HG03103 (cell line): Measurements from ENCODE around the gene UCHL5.

Experiments
- ATAC-seq: cut with Tn5 transposase; IDR thresholded peaks from one replicate; pipeline ENCODE4 v1.9.1; 2021; ENCODE audit warnings: low read depth; ENCODE audit not compliant: unreplicated experiment

UCHL5 gene, protein sequence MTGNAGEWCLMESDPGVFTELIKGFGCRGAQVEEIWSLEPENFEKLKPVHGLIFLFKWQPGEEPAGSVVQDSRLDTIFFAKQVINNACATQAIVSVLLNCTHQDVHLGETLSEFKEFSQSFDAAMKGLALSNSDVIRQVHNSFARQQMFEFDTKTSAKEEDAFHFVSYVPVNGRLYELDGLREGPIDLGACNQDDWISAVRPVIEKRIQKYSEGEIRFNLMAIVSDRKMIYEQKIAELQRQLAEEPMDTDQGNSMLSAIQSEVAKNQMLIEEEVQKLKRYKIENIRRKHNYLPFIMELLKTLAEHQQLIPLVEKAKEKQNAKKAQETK

DNA sequence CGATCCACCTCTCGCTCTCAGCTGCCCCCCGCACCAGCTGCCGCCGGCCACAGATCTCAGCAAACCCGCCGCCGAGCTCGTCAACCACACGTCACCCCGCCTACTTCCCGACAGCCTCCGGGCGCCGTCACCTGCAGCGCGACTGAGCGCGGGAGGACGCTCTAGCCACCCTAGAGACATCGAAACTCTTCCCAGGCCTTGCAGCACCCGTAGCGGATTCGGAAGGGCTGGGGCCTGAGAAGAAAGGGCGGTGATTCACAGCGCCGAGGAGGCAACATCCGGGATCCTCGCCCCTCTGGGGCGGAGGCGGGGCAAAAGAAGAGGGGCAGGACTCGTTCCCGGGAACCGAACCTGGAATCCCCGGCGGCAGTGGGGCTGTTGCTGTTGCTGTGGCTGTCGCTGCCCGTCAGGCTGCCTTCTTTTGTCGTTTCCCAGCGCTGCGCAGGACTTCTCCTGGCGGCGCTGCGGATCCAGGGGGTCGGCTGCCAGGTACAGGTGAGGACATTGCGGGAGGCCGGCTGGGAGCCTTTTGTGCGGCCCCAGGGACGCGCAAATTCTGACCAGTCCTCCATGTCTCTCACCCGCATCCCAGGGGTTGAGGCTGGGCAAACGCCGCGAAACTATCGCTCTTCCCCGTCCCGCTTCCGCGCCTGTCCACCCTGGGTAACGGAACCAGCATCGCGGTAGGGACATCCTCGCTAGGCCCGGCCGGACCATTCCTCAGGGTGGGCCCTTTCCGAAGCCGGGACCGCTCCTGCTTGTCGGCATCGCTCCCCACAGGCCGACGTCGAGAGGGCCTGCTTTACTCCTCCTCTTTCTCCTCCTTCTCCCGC is at the start of gene UCHL5, which contains the start of gene RO60:
Gene UCHL5 (minus strand): TSS at position 79 of the 833 bp plus-strand sequence. CDS start 100 bp downstream, outside the sequence.
Gene RO60 (plus strand): TSS at position 331 of the 833 bp plus-strand sequence. CDS start 9,443 bp downstream, outside the sequence.
- peak; percentile 94 for ATAC-seq

DNA sequence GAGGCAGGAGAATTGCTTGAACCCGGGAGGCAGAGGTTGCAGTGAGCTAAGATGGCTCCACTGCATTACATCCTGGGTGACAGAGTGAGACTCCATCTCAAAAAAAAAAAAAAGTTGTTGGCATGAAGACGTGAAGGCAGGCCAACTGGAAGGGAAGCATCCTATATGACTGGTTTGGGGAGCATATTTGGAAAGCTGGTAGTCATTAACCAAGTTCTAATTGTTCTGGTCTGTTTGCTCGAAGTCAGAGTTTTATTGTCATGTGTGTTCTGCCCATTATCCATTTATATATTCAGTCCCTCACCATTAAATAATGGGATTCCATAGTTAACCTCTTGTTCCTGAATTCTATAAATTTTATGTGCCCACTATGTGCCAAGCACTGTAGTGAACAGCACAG is 49.3 kb upstream of the UCHL5 start:
- no peak for ATAC-seq

DNA sequence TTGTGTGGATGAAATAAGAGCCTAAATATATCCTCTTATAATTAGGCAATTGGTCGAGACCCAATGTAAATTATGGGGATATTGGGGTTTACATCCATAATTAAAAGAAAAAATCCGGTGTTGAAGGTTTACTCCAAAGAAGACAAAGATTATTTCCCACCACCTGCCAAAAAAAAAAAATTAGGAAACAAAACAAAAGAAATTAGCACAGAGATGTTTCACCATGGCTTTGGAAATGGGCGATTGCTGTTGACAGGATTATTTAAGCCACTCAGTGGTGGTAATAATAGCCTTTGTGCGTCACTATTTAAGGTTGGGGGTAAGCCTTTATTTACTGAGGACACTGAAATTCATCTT is 46.6 kb upstream of the UCHL5 start:
- no peak for ATAC-seq

DNA sequence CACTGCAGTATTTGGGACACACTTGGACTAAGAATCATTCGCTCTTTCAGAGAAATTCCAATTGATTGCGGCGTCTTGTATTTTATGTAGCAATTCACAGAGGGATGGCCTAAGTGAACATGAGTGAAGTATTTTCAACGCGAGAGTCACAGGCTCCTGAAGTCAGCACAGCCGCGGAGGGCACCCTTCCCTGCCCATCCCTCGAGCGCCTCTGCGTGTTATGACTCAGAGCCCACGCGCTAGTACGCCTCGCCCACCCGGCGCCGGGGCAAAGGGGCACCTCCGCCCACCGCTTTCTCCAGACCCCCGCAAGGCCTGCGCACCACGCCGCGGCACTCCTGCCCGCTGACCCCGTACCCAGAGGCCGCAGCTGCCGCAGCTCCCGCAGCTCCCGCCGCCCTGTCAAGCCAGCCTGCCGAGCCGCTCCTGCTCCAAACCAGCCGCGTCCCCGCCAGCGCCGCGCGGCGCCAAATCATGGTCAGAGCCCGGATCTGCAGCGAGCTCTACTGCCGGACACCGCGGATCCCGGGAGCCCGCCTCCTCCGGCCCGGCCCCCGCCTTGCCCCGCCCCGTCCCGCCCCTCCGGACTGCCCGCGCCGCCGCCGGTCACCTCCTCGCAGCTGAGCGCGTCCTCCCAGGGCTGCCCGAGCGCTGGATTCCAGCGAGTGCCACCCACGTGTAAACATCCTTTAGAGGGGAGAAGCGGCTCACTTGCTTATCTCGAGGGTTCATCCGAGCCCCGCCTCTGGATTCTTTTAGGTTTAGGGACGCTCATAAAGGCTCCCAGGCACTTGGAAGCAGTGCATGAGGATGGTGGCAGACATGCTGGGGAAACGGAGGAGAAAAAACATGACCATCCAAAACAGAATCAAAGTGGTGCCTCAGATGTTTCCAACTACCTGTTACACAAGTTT is 46.0 kb upstream of the UCHL5 start, which contains the start of gene GLRX2:
Gene GLRX2 (minus strand): TSS at position 508 of the 914 bp plus-strand sequence. CDS start 32 bp downstream, at position 476.
- peak; percentile 86 for ATAC-seq

DNA sequence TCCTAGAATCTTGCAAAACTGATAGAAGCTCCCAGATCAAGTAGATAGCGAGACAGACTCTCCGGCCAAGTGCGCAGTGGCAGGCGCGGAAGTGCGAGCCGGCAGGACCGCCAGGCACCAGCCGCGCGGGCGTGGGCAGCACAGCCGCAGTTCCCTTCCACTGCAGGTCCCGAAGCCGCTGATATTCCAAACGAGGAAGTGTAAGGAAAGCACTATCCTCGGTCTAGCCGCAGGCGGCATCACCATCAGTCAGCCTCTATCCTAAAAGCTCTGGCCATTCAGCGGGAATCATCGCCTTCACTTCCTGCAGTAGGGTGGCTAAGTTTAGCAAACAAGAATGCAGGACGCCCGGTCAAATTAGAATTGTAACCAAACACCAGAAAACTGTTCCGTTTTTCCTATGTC is 45.3 kb upstream of the UCHL5 start:
- peak; percentile 31 for ATAC-seq

DNA sequence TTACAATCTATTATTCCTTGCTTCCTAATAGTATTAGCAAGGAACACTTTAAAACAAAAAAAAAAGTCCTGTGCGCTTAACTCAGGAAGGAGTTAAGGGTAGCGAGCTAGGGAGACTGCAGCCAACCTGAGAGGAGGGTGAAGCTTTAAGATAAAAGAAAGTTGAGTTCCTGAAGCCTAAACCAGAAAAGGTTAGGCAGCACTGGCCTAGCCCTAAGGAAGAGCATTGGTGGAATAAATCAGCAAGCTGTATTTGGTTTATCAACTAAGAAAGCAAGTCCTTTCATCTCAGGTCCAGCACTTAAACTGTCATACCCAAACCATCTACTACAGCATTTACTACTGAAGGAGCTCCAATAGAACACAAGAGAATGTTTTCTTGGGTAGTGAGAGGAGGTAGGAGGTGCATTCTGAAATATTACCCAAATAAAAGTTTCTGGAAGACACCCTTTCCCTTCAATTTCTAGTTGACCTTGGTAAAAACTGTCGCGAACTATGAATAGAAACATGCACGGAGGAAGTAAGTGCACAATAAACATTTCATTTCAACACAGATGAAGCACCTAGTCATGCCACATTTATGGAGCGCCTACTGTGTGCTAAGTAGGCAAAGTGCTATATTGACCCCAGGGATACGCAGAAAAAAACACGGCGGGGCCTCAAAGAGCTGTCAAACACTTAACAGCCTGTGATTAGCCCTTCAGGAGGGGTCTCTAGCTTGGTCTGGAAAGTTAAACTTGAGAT is 44.8 kb upstream of the UCHL5 start:
- no peak for ATAC-seq

DNA sequence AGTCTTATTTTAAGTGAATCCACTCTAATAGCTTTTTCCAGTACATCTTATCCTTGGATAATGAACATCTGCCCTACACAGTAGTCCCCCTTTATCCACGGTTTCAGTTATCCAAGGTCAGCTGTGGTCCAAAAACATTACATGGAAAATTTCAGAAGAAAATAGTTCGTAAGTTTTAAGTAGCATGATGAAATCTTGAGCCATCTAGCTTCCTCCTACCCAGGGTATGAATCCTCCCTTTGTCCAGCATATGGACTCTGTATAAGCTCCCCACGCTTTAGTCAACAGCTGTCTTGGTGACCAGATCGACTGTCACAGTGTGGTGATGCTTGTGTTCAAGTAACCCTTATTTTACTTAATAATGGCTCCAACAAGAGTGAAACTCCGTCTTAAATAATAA is 43.5 kb upstream of the UCHL5 start:
- no peak for ATAC-seq

DNA sequence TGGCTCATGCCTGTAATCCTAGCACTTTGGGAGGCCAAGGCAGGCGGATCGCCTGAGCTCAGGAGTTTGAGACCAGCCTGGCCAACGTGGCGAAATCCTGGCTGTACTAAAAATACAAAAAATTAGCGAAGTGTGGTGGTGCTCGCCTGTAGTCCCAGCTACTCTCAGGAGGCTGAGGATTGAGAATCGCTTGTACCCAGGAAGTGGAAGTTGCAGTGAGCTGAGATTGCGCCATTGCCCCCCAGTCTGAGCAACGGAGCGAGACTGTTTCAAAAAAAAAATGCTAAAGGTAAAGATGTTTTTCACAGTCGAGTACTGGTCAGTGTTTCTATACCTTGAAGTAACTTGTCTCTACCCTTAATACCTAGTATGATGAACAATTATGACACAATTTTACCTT is 35.0 kb upstream of the UCHL5 start:
- ATAC-seq = no peak

DNA sequence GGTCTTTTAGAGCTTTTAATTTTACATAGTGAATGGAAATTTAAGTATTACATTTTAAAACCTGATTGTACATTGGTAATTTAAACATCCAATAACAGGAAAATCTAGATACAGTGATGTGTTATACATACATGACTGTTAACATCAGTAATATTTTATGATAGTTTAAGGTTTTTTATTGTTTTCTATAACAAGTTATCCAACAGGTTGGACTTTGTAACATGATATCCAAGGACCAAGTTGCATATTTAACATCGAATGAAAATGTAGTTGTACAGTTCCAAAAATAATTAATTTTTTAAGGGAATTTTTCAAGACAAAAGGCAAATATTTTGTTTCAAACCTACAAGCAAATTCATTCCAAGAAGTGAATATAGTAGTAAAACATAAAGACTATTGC is 31.7 kb upstream of the UCHL5 start:
- ATAC-seq = no peak

DNA sequence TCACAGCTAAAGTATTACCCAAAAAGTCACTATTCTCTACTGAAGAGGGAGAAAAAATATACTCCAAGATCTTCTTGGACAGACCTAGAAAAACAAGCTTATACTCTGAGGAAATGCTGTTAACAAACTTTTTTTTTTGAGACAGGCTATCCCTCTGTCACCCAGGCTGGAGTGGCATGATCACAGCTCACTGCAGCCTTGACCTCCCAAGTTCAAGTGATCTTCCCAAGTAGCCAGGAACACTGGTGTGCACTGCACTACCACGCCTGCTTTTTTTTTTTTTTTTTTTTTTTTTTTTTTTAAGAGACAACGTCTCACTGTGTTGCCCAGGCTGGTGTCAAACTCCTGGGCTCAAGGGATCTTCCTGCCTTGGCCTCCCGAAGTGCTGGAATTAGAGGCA is 28.7 kb upstream of the UCHL5 start:
- no peak for ATAC-seq

DNA sequence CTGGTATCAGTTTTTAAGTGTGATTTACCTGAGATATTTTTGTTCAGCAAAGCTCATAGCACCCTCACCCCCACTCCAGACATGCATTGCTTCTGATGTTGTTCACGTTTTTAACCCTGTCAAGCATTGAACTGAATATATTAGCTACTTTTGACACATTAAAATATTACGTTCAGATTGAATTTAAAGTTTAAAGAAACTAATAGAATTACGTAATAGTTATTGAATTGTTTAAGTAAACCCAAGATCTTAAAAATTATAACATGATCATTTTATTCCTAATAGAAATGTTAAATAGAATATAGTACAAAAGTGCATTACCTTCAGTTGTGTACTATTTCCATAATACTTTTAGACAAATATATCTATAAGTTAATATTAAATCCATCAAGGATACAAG is 27.2 kb upstream of the UCHL5 start:
- ATAC-seq = no peak

DNA sequence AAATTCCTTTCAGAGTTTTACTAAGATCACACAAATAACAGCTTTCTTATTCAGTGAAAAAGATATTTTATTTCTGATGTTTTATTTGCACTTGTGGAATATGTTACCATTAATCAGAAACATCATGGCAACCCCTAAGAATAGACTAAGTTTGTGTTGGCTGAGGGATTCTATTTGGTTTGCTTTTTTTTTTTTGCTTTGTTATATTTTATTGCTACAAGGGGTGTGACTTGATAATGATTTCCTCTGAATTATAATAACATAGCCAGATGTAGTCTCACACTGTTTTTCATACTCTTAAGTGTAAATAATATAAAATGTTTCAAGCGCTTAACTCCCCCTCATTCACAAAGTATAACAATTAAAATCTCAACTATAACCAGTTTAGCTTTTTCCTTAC is 26.1 kb upstream of the UCHL5 start:
- ATAC-seq = no peak

DNA sequence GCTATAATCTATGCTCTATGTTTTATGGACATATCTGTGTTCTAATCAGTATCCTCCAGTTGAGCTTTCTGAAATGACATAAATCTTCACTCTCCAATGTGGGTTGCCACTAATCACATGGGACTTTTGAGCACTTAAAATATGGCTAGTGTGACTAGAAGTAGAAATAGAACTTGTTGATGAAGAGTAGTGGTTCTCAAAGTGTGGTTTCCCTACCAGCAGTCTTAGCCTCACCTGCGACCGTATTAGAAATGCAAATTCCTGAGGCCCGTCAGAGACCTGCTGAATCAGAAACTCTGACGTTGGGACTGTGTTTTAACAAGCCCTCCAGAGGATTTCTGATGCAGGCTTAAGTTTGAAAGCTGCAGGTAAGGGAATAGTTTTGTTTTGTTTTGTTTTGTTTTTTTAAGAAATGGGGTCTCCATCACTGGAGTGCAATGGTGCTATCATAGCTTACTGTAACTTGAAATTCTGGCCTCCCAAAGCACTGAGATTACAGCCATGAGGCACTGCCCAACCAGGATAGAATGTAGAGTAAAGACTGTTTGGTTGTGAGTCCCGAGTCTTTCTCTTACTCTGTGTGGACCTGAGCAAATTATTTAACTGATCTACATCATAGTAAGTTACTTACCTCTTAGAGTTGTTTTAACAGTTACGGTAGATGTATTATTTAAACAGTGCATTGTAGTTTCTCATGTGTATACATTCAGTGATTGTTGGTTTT is 24.4 kb upstream of the UCHL5 start:
- ATAC-seq = peak; percentile 86

DNA sequence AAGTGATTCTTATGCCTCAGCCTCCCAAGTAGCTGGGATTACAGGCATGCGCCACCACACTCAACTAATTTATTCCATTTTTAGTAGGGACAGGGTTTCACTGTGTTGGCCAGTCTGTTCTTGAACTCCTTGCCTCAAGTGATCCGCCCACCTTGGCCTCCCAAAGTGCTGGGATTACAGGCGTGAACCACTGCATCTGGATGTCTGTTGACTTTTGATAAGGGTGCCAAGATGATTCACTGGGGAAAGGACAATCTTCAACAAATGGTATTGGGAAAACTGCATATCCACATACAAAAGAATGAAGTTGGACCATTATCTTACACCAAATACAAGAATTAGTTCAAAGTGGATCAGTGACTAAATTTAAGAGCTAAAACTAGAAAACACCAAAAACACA is 20.0 kb upstream of the UCHL5 start:
- no peak for ATAC-seq

DNA sequence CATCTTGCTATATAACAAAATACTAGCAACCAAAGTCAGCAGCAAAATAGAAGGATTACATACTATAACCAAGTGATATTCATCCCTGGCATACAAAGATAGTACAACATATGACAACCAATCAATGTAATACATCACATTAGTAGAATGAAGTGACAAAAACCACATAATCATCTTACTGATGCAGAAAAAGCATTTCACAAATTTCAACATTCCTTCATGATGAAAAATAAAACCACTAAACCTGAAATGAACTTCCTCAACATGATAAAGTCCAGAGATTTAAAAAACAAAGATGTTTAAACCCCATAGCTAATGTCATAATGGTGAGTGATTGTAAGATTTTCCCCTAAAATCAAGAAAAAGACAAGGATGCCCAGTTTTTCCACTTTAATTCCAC is 18.8 kb upstream of the UCHL5 start:
- no peak for ATAC-seq

DNA sequence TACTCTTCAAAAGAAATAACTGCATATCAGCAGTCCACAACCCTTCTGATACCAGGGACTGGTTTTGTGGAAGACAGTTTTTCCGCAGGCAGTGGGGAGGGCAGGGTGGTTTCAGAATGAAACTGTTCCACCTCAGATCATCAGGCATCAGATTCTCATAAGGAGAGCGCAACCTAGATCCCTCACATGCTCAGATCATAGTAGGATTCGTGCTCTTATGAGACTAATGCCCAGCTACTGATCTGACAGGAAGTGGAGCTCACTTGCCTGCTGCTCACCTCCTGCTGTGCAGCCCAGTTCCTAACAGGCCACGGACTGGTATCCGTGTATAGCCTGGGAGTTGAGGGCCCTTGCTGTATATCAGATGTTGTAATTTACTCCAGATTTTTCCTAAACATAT is 11.8 kb upstream of the UCHL5 start:
- peak; percentile 67 for ATAC-seq

DNA sequence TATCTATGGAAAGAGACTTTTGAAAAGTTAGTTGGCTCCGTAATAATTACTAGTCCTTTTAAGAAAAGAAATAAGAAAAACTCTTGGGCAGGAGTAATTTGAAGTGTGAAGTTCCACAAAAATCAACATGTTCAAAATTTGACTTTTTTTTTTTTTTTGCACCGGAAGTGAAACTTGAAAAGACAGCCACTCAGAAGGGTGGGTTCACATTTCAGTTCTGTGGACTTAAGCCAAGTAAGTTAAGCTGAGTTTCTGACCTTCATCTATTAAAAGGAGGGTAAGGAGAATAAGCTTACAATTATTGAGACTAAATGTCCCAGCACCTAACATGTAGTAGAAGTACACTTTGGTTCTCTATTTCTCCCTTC is 11.2 kb upstream of the UCHL5 start:
- ATAC-seq = peak; percentile 45

DNA sequence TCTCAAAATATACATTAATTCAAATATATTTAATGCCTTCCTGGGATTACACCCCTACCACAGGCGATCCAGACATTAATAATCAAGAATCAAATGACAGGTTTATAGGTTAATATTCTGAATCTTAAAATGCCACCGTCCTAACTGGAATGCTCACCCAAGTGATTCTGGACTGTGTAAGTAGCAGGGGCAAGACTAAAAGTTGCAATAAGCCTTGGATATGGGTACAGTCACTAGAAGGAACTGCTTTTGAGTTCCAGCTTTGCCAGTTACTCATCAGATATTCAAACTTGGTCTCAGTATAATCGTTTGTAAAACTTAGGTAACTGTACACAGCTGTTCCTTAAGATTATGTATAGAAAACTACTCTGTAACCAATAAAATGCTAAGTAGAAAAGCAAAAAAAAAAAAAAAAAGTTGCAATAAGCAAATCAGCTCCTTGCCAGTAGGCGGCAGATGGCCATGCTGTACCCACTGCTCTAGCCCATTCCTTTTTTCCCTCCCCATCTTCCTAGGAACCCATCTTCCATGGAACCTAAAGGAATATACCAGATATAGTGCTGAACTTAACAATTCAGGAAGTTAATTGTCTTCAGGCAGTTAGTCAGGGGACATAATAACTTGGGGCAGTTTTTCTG is 10.7 kb upstream of the UCHL5 start:
- ATAC-seq = no peak

DNA sequence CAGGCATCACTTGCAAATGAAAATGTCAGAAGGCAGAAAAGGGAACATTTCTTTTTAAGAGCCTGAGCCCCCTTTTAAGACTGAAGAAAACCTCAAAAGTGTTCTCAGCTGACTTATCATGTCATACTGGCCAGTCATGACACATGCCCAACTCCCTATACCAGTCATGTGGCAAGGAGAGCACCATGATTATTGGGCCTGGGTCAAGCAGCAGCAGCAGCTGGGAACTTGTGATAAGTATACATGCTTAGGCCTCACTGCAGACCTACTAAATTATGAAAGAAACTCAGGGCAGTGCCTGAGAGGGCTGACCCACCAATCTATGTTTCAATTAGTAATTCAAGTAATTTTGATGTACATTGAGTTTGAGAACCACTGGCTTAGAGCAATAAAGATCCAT is 8.9 kb upstream of the UCHL5 start:
- no peak for ATAC-seq
